Body of pancreas (tissue), 4 donors: ENCODE measurements around the gene ENTPD8. TPM values are rescaled to one million over a fixed set of nuclear protein-coding genes. Genes with fewer than 3 reads are reported as not detected.

Experiments used
- ATAC-seq: fragments of 150-250 bp; one replicate; pipeline ENCODE4 v1.9.1; 2016
- DNase-seq, 4 donors: peaks; one replicate each; pipeline ENCODE4 v3.0.0-alpha.2; 2019
- H3K27ac ChIP-seq, 4 donors: fragments of 200-600 bp; sonication (generic); 1 replicate in 3 of 4; 2 replicates in 1 of 4; pipeline versions ENCODE4 v1.5.1 to v1.6.1; 2016 to 2019; ENCODE audit warnings: mild to moderate bottlenecking in 1 of 4, mixed read lengths in 1 of 4, moderate library complexity in 1 of 4
- H3K27me3 ChIP-seq, 2 donors: fragments of 200-600 bp; sonication (generic); one replicate each; pipeline ENCODE4 v1.6.0; 2016; ENCODE audit warnings: mild to moderate bottlenecking in 1 of 2
- H3K36me3 ChIP-seq, 2 donors: fragments of 200-600 bp; sonication (generic); replicated peaks in 1 of 2; 2 replicates each; pipeline ENCODE4 v1.5.1; 2016; ENCODE audit warnings: low read depth in 2 of 2; ENCODE audit not compliant: insufficient read depth in 1 of 2
- H3K4me1 ChIP-seq: fragments of 200-600 bp; sonication (generic); one replicate; pipeline ENCODE4 v1.6.0; 2016
- H3K4me3 ChIP-seq, 2 donors: fragments of 200-600 bp; sonication (generic); 1 replicate in 1 of 2; 2 replicates in 1 of 2; pipeline ENCODE4 v1.5.1; 2016 to 2019
- H3K9me3 ChIP-seq, 3 donors: fragments of 200-600 bp; sonication (generic); 1 replicate in 2 of 3; 2 replicates in 1 of 3; pipeline ENCODE4 v1.5.1; 2016
- CTCF ChIP-seq, 7 experiments: fragments of 450-650 bp in 4 of 7; fragments of 200-600 bp in 3 of 7; sonication (generic) in 3 of 7; IDR thresholded peaks; one replicate each; pipeline ENCODE4 v1.5.1; 2016 to 2019; ENCODE audit warnings: antibody characterized with exemption in 7 of 7
- POLR2A ChIP-seq, 3 donors: fragments of 450-650 bp; IDR thresholded peaks; one replicate each; pipeline ENCODE4 v1.6.1; 2016; ENCODE audit warnings: antibody characterized with exemption in 3 of 3, mild to moderate bottlenecking in 2 of 3
- WGBS, 2 donors: methylation state at CpG; one replicate each; pipeline ENCODE4 v1.1.5; 2017; 5-methylcytosine and 5-hydroxymethylcytosine counted together
- intact Hi-C: fragments of 100-400 bp; cut with DNase I; formaldehyde crosslinking; loops from one replicate; pipeline ENCODE4 v1.15.1; 2023
- total RNA-seq, 2 donors: library from RNA; depleted of rRNA; stranded (reverse); fragments of >200 nt; gene quantifications; one replicate each; pipeline ENCODE4 v1.1.0, GENCODE V29; 2016

ENTPD8 gene
- total RNA-seq, 2 donors from 2014 or later, result 2.0 to 2.3 TPM

- Histone ChIP-seq H3K4me1 (peaks cover 24% of the 10 kb centered on the region), H3K27ac (peak overlapping the region; percentile 21 to 82 (median 60)), H3K36me3 (no peaks in the 10 kb centered on the region), H3K4me3 (no peak overlapping the region), H3K27me3 (no peaks in the 10 kb centered on the region), H3K9me3 (no peaks in the 10 kb centered on the region)
- ATAC-seq, result peak; percentile 60
- peak in 2 of 4 donors; percentile 25 to 37 for DNase-seq
- TF ChIP-seq POLR2A (IDR thresholded peaks at IDR 0.05) (peak in 2 of 3 donors; percentile 26 to 38), CTCF (IDR thresholded peaks at IDR 0.05) (no peak)
- 52 to 63% methylated on average over 27 to 41 of the region's 41 CpGs for WGBS, 2 donors
- intact Hi-C loops, result no loop called here
Measured at GRCh38 chr9:137487454-137488326, 46.5 kb upstream of the ENTPD8 start.

GRCh38 chr9:137486545-137487453, 45.6 kb upstream of the ENTPD8 start:
- H3K27me3 ChIP-seq, result no peaks in the 10 kb centered on the region
- no peak overlapping the region for H3K4me3 ChIP-seq
- intact Hi-C loops, result no loop called here
- no peaks in the 10 kb centered on the region for H3K36me3 ChIP-seq
- H3K27ac ChIP-seq, result no peak overlapping the region
- no peak for DNase-seq
- no peak for TF ChIP-seq CTCF (IDR thresholded peaks at IDR 0.05)
- no peak for TF ChIP-seq POLR2A (IDR thresholded peaks at IDR 0.05)
- WGBS, 2 donors, result 81 to 90% methylated on average over 21 to 29 of the region's 35 CpGs
- H3K9me3 ChIP-seq, result no peaks in the 10 kb centered on the region
- no peak for ATAC-seq
- H3K4me1 ChIP-seq, result peaks cover 24% of the 10 kb centered on the region

GRCh38 chr9:137486141-137486490, 45.0 kb upstream of the ENTPD8 start:
- Histone ChIP-seq H3K4me1 (peaks cover 24% of the 10 kb centered on the region), H3K9me3 (no peaks in the 10 kb centered on the region), H3K4me3 (no peak overlapping the region), H3K27ac (no peak overlapping the region), H3K27me3 (no peaks in the 10 kb centered on the region), H3K36me3 (no peaks in the 10 kb centered on the region)
- intact Hi-C loops, result no loop called here
- WGBS, 2 donors, result 89 to 92% methylated on average over 15 of the region's 15 CpGs
- ATAC-seq, result no peak
- DNase-seq, result no peak
- TF ChIP-seq CTCF (IDR thresholded peaks at IDR 0.05), result no peak

GRCh38 chr9:137485343-137486140, 44.4 kb upstream of the ENTPD8 start:
- ATAC-seq (no peak), DNase-seq (no peak)
- no peak for TF ChIP-seq POLR2A (IDR thresholded peaks at IDR 0.05)
- TF ChIP-seq CTCF (IDR thresholded peaks at IDR 0.05), result no peak
- intact Hi-C loops, result no loop called here
- no peak overlapping the region for H3K27ac ChIP-seq
- H3K36me3 ChIP-seq, result no peaks in the 10 kb centered on the region
- no peaks in the 10 kb centered on the region for H3K27me3 ChIP-seq
- H3K4me3 ChIP-seq, result no peak overlapping the region
- WGBS, 2 donors, result 77 to 84% methylated on average over 12 to 26 of the region's 26 CpGs
- peaks cover 24% of the 10 kb centered on the region for H3K4me1 ChIP-seq
- no peaks in the 10 kb centered on the region for H3K9me3 ChIP-seq
